Inflammatory macrophage (primary cell): ENCODE data around the gene TUBGCP6.
"Not testable (repeated sequence)": the region's sequence is repeated elsewhere in the genome, so short reads cannot be mapped to it uniquely, and the experiment has no call there.

Source experiments
- DNase-seq, 2 donors: peaks; one replicate each; pipeline ENCODE4 v3.0.0-alpha.2; 2020 to 2022

Gene TUBGCP6

DNA sequence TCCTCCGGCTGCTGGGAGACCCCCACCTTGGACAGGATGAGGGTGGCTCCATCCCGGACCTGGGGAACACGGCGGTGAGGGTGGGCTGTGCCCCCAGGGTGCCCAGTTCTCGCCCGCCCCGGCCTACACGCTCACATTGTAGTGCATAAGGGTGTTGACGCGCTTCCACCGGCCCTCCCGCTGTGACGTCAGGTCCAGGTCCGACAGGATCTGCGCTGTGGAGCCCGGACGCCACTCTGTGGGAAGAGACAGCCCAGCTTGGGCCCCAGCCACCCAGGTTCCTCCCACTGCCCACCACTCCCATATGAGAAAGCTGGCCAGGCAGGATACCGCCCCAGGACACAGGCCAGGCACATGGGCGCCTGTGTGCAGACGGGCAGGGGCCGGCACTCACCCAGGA is 33.6 kb upstream of the TUBGCP6 start:
- DNase-seq = no peak

DNA sequence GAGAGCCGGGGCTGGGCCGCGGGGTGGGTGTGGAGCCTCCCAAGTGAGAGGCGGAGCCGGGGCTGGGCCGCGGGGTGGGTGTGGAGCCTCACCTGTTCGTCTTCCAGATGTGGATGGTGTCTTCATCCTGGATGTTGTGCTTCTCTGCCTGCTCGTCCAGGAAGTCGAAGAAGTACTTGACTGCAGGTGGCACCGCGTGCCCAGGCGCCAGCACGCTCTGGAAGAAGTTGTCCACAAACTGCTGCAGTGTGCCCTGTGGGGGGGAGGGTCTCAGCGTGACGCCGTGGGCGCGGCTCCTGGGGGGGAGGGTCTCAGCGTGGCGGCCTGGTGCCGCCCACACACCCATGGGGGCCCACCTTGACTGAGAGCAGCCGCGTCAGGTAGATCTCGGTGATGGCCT is 32.9 kb upstream of the TUBGCP6 start:
- DNase-seq = no peak

DNA sequence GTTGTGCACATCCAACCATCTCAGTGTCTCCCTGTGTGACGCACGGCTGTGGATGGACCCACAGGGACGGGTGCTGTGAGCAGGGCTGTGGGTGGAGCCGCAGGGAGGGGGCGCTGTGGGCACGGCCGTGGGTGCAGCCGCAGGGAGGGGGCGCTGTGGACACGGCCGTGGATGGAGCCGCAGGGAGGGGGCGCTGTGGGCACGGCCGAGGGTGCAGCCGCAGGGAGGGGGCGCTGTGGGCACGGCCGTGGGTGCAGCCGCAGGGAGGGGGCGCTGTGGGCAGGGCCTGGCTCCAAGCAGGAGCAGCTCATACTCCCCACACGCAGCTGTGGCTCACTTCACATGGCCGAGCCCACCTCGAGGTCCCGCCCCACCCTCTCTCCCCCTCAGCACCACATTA is 31.3 kb upstream of the TUBGCP6 start:
- peak; percentile 49 to 63 for DNase-seq

DNA sequence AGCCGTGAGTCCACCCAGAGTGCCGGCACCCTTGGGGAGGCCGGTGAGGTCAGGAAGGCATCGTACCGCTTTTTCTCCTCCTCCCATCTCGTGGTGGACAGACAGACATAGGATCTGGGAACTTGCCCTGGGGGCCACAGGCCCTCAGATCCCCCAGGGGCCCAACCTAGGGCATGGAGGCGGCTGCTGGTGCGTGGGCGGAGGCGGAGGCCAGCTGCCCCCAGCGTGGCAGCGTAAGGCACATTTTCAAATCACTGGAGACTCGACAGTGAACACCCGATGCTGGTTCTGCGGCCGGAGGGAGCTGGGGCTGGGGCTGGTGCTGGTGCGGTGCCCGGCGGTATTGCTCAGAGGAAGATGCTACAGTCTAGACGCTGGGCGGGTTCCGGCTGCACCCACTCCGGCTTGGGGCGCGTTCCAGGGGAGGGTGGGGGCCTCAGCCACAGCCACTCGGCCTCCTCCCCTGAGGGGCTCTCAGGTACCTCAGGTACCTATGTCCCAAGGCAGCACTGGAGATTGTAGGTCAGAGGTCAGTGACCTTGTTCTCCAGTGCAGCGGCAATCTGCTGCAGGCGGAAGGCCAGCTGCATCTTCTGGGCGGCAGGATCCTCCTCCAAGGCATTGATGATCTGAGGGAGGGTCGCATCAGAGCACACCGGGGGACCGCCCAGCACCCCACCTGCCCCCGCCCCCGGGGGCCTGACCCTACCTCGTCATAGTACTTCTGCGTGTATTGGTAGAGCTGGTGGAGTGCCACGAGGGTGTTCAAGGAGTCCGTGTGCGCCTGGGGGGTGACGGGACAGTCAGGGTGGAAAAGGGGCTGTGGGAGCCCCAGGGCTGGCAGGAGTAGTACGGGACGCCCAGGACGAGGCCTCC is 30.6 kb upstream of the TUBGCP6 start:
- no peak for DNase-seq

DNA sequence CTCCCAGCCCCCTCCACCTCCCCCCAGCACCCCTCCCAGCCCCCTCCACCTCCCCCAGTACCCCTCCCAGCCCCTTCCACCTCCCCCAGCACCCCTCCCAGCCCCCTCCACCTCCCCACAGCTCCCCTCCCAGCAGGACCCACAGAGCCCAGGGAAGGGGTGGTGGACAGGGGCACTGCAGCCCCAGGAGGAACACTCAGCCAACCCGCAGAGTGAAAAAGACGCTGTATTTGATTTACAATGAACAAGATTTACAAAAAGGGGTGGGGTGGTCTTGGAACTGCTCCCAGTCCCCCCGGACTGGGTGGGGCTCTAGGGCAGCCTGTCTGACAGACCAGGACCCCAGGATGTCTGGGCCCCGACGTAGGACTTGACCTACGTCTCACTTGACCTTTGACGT is 29.9 kb upstream of the TUBGCP6 start:
- DNase-seq = no peak

DNA sequence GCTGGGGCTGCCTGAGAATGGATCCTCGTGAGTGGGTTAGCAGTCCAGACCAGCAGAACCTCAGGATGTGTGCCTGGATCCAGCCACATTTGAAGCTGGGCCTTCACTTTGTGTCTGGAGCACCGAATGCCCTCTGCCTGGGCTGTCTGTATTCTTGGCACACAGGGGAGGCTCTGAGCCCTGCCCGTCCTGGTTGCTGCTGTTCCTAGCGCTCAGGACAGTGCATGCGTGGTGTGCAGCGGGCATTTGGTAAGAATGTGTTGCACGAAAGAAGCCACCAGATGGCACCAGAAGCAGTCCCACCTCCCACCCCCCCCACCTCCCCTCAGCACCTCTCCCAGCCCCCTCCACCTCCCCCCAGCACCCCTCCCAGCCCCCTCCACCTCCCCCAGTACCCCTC is 29.5 kb upstream of the TUBGCP6 start:
- DNase-seq = peak; percentile 48 to 55

DNA sequence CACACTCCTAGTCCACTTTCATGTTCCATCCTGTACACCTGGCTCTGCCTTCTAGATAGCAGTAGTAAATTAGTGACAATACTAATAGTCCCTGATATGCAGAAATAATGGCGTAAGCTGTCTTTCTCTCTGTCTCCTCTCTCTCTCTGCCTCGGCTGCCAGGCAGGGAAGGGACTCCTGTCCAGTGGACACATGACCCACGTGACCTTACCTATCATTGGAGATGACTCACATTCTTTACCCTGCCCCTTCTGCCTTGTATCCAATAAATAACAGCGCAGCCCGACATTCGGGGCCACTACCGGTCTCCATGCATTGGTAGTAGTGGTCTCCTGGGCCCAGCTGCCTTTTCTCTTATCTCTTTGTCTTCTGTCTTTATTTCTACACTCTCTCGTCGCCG is 29.0 kb upstream of the TUBGCP6 start:
- DNase-seq = not testable (repeated sequence)

DNA sequence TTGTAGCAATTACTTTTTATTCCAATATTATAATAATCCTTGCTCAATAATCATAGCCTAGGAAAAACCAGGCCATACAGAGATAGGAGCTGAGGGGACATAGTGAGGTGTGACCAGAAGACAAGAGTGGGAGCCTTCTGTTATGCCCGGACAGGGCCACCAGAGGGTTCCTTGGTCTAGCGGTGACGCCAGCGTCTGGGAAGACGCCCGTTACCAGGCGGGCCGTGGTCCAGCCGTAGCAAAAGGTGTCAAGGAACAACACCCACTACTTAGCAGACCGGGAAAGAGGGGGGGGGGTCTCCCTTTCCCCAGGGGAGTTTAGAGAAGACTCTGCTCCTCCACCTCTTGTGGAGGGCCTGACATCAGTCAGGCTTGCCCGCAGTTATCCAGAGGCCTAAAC is 28.5 kb upstream of the TUBGCP6 start:
- DNase-seq = not testable (repeated sequence)

DNA sequence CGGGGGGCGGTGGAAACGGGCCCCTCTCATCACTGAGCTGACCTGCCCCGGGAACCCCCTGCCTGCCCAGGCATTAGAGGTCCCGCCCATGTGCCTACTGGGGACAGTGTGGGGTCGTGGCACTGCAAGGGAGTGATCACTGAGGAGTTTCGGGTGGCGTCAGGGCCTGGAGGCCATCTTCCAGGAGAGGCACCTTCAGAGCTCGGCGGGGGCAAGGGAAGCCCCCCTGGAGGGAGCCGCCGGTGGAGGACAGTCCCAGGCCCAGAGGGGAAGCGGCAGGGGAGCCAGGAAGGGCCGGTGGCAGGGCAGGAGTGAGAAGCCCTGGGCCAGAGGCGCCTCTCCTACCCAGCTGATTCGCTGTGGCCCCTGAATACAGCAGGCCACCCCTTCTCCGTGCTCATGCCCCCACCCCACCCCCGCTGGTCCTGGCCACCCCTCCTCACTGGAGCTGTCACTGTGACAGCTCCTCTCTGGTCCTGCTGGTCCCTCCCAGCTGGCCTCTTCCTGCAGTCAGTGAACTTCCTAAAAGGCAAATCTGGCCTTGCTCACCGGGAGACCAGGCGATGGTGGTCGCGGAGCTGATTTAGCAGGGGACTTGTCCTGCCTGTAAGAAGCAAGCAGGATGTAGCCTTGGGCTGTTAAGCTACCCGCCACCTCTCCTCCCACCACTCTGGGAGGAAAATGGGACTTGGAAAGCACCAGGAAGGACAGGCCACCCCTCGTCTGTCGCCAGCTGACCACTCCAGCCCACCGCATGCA is 27.4 kb upstream of the TUBGCP6 start:
- peak in 1 of 2 donors; percentile 9 for DNase-seq

DNA sequence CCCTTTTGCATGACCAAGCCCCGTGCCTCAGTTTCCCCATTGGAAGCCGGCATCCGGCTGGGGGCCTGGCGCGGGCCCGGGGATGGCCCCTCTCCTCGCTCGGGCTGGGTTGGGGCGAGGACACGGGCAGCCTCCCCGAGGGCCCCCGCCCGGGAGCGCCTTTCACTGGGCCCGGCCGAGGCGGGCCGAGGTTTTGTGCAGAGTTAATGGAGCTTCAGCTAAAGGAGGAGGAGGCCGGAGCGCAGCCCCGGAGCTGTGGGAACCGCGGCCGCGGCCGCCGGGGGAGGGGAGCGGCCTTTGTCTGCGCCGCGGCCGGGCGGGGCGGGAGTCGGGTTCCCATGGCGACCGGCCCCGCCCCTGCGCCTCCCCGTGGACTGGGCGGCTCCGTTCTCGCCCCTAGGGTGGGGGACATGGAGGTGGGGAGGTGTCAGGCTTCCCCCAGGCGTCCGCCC is 26.7 kb upstream of the TUBGCP6 start:
- peak; percentile 35 to 37 for DNase-seq

DNA sequence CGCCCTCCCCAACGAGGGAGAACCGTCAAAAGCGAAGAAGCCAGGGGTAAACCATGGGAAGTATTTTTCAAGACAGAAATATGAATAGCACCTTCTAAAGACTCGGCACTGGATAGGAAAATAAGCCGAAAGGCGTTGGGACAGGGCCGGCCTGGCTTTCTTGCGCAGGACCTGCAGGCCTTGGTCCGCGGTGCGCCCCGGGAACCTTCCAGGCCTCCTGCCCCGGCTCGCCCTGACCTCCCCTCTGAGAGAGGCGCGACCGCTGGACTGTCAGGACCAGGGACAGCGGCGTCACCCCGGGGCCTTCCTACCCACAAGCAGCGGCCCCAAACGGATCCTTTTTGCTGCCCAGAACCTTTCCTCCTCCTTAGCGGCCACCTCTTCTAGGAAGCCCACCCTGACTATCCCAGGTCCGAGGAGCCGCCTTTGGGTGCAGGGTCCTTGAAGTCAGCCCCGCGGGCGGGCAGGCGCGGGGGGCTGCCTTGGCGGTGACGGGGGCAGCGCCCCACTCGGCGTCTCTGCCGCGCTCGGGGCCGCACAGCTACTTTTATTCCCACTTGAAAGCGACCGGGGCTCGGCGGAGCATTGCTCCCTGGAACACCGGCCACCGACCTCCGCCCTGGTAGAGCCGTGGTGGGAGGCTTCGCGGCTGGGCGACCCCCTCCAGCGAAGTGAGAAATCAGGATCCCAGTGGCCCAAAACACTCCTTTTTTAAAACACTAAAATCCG is 26.0 kb upstream of the TUBGCP6 start:
- DNase-seq = peak; percentile 55 to 69

DNA sequence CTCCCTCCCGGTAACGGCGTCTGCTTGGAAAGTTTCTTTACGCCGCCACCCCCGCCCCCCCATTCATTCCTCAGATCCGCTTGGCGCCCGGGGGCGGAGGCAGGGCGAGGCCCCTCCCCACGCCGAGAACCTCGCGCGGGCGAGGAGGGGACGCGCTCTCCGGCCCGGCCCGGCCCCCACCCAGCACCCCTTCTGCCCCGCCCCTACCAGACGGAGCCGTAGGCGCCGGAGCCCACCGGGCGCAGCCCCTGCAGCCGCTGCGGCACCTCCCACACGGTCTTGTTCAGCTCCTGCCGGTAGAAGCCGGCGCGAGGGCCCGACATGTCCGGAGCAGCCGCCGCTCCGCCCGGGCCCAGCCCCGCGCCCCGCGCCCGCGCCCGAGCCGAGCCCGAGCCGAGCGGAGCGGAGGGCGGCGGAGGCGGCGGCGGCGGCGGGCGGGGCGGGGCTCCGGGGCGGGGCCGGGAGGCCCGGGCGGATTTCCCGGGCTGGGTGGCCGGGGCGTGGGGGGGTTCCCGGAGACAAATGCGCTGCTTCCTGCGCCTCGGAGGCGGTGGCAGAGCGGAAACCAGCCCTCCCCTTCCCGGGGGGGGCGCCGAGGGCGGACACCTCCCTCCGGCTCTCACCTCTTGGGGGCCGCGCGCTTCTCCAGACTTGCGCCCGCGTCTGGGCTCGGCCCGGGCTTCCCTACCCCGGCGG is 25.3 kb upstream of the TUBGCP6 start, which contains the start of gene MAPK11:
MAPK11 (minus strand) TSS at position 411 of the 696 bp plus-strand sequence; CDS start at position 323, 88 bp downstream.
- no peak for DNase-seq

DNA sequence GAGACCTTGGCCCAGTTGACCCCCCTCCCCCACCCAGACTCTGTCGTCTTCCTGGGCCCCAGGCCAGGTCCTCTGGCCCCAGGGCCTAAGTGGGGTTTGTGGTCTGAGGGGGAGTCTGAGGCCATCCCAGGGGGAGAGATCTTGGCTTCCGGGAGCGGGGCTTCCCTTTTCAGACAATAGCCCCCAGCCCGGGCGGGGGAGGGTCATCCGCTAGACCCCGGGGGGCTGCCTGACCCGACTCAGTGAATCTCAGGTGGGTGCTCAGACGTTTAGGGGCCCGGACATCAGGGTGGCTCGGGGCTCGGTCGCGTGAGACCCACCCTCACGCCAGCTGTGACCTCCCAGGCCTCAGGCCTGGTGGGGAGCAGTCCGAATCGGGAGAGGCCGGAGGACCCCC is 24.7 kb upstream of the TUBGCP6 start:
- no peak for DNase-seq

DNA sequence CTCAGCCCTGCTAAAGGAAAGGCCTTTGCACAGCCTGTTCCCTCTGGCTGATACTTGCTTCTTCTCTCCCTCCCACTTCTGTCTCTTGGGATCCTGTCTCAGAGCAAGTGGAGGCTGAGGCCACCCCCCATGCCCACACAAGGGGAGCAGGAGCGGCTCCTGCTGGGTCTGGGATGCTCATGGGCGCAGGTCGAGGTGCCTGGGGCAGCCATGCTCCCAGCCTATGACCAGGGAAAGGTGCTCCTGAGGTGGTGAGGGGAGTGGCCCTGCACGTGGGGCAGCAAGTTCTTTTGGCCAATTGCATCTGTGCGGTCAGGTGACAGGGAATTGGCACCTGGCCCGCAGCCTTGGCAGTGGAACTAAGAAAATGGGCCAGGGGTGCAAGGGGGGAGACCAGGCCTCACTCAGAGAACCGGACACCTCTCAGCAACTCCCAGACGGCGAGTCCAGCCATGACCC is 23.9 kb upstream of the TUBGCP6 start:
- no peak for DNase-seq

DNA sequence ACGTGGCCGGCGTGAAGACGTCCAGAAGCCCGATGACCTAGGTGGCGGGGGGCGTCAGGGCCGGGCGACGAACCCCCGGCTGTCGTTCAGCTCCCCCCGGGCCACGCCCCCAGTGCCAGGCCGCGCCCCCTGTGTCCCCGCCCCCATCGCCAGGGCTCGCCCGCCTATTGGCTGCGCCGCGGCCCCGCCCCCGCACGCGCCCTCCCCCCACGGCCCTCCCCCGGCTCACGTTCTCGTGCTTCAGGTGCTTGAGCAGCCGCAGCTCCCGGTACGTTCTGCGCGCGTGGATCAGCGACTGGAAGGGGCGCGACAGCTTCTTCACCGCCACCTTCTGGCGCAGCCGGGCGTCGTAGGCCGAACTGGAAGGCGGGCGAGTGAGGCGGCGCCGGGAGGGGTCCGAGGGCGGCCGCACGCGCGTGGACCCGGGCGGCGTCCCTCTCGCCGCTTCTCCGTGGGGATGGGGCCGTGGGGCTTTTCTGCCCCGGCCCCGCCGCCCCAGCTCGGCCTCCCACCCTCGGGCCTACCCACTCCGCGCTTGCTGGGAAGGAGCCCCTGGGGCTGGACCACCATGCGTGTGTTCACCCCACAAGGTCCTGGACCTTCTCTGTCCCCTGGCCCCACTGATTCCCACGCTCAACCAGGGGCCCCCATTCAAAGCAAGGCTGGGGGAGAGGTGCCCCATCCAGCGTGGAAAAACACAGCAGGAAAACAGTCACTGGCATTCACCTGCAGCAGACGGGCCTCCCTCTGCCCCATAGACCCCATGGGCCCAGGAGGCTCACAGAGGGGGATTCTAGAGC is 23.0 kb upstream of the TUBGCP6 start:
- peak in 1 of 2 donors; percentile 26 for DNase-seq

DNA sequence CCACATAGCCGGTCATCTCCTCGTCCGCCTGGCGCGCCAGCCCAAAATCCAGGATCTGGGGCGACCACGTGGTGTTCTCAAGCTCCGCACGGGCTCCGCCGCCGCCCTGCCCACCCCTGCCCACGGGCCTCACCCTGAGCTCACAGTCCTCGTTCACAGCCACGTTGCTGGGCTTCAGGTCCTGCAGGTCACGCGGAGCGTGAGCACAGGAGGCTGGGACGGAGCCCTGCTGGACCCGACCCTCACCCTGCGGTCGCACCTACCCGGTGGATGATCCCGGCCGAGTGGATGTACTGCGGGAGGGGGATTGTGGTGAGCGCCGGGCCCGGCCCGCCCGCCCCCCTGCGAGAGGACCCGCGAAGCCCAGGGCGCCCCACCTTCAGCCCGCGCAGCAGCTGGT is 22.2 kb upstream of the TUBGCP6 start:
- DNase-seq = no peak

DNA sequence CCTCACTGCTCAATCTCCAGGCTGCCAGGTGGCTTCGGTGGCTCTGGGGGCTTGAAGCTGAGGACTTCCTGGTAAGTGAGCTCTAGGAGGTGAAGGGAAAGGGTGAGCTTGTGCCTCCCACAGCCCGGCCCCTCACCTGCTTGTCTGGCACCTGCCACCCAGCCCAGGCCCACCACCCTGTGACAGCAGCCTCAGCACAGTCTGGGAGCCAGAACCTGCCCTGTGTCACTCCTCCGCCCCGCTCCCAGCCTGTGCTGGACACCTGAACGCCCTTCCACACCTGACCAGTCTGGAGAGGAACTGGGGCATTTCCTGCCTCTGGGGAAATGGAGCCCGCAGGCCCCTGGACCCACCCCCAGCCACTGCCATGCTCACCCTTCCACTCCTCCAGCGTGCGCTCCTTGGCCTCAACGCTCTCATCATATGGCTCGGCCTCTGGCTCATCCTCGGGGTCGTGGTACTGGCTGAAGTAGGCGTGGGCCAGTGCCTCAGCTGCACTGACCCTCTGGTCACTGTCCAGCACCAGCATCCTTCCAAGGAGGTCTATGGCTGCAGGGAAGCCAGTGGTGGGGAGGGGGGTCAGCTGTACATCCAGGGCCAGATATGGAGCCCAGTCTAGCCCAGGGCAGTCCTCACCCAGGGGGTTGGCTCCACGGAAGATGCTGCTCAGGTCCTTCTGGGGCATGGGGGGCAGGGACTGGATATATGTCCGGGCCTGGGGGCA is 20.3 kb upstream of the TUBGCP6 start:
- DNase-seq = no peak

DNA sequence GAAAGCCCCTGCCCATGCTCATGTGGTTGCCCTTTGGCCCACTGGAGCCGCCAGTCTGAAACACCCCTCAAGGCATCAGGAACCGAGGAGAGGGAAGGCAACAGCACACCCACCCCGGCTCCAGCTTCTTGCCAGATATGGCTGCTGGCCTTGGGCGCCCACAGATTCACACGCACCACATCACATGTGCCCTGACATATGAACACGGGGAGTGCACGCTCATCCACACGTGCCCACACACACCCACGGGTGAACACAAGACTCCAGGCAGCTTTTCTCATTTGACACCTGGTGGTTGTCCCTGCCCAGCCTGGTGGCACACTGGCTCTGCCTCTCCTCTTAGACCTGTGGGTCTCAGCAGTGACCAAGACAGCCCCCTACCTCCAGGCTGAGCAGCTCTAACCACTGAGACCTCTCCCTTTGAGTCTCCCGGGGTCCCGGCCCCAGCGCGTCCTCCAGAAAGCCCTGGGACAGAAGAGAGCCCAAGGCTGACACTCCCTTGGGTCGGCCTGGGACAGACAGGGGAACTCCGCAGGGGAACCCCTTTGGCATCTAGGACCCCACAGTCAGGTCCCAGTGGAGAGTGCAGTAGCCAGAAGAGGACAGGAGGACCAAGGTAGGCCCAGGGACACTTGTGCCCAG is 19.4 kb upstream of the TUBGCP6 start:
- no peak for DNase-seq

DNA sequence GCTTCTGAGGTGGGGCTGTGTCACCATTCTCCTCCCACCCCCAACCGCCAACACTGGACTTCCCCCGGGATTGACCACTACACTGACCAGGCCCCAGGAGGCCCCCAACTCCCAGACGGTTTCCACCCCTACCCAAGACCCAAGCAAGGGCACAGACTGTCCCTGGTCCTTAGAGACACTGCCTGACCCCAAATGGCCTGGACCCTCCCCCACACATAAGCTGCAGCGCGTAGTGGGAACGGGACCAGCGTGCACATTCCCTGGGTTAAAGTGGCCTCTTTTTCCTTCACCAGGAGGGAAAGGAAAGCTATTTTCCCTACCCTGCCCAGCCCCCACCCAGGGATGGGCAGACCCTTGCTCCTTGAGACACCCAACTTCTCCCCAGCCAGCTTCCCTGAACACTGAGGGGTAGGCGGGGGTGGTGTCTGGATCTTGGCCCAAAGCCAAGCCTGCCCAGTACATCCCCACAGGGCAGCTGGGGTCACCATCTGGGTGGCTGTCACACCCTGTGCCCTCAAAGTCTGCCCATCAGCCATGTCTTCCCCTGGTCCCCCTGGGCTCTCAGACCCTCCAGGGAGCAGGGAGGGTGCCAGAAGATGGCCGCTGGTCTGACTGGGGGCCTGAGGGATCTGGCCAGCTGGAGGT is 18.3 kb upstream of the TUBGCP6 start:
- no peak for DNase-seq

DNA sequence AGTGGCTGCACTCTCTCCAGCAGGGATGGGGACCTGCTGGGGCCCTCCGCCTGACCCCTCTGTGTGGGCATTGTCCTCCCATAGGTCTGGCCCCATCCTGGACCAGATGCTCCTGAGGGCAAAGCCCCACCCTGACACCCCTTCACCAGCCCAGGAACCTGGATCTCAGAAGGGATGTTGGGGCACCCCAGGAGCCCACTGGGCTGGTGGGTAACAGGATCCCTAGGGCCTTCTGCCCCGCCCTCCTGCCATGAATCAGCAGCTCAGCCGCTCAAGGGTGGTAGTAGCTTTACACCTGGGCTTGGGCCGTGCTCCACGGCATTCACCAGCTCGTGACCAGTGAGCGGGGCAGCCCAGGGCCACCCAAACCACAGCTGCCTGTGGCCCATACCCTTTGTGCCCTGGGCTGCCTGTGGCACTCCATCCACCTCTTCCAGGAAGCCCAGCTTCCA is 17.7 kb upstream of the TUBGCP6 start:
- DNase-seq = no peak
